Brain pericyte (primary cell): Measurements from ENCODE around the gene HDAC7.
"Not testable (repeated sequence)": the region's sequence is repeated elsewhere in the genome, so short reads cannot be mapped to it uniquely, and the experiment has no call there.

ENCODE experiments used
- DNase-seq: peaks from one replicate; pipeline ENCODE4 v3.0.0-alpha.2; 2012; ENCODE audit warnings: low read depth, low spot score

The HDAC7 gene

DNA sequence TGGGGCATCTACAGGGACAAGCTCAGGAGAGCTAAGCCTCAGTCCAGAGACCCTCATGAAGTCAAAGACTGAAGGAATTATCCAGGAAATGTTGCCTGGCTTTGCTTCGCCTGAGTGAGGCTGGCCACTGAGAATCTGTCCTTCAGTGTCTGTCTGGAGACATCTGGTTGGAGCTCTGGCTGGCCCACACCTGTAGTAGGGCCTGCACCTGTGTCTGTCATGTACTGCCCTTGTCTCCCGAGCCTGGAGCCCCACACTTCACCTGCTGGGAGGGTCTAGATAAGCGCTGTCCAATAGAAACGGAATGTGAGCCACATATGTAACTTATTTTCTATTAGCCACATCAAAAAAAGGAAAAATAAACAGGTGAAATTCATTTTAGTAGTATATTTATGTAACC, 9.9 kb upstream of the HDAC7 start:
- no peak for DNase-seq

DNA sequence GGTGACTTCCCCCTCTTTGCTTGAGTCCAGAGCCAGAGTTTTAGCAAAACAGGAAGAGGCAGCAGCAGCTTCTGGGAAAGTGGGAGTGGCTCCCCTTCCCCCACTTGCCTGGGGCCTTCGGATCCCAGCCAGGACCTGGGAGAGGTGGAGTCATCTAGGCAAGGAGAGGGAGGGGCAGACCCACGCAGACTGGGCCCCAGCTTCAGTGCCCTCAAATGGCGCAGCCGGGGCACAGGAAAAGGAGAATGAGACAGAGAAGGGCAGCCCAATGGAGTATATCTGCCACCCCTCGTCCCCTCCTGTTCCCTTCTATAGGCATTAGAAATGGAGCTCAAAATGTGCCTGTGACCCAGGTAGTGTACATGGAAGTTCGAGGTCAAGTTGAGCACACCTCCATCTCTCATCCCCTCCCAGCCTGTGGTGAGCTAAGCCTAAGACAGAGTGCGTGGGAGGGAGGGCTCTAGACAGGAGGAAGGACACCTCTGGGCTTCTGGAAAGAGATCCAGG, 9.3 kb upstream of the HDAC7 start:
- DNase-seq = no peak

DNA sequence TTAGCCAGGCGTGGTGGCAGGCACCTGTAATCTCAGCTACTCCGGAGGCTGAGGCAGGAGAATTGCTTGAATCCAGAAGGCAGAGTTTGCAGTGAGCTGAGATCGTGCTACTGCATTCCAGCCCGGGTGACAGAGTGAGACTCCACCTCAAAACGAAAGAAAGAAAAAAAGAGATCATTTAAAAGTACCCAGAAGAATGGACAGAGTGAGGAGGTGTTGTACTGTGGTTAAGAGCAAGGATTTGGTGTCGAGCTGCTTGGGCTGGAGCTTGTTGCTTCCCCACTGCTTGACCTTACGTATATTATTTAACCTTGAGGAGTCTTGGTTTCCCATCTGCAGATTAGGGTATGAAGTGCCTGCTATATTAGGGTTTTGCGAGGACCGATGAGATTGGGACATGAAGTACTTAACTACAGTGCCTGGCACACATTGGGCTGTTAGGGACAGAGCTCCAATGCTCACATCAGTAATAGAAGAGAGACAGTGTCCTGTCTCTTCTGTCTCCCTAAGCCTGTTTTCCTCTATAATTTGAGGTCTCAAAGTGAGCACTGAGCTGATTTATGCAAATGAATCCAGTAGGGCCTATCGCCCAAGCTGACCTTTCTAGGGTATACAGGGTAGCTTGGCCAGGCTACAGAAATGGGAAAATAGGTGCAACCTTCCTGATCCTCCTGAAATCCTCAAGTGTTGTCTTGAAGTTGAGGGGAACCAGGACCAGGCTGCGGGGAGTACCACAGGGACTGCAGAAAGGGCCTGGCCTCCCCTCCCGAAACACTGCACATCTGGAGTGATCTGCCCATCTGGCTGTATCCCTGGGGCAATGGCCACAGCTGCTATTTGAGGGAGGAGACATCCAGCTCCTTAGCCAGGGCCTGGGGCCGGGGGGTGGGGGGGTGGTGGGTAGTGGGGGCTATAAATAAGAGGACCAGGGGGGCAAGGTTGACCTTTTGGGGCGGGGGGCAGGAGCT, 8.6 kb upstream of the HDAC7 start:
- no peak for DNase-seq

DNA sequence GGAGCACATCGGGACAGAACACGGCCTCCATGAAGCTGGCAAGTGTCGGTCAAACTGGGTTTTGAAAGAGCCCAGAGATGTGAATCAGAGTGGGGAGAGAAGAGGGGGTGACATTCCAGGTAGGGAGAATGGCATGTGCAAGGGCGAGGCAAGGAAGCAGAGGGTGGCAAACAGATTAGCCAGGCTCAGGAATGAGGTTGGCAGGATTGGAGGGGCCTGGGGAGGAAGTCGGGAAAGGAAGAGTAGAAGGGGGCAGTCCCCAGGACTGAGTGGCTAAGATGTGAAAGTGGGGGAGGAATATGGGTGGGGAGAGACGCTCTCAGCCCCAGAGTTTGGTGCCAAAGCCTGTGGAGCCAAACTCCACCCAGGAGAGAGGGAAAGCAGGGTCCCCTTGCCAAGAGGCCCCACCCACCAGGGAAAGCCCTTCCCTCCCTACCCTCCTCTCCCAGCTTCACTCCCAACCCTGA, 5.5 kb upstream of the HDAC7 start:
- DNase-seq = no peak

DNA sequence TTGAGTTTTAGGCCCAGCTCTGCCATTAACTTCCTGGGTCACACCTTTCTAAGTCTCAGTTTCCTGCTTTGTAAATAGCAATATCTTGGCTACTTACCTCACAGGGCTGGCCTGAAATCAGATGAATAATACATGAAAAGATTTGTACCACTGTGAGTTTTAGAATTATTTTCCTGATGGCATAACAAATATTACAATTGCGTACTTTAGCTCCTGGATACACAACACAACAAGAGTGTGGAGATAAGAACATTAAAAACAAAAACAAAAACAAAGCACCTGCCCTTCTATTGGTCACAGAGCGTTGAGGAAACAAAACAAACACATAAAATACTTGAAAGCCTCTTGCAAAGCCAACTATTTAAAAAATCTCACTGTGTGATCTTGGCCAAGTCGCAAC, 4.9 kb upstream of the HDAC7 start:
- DNase-seq = no peak

DNA sequence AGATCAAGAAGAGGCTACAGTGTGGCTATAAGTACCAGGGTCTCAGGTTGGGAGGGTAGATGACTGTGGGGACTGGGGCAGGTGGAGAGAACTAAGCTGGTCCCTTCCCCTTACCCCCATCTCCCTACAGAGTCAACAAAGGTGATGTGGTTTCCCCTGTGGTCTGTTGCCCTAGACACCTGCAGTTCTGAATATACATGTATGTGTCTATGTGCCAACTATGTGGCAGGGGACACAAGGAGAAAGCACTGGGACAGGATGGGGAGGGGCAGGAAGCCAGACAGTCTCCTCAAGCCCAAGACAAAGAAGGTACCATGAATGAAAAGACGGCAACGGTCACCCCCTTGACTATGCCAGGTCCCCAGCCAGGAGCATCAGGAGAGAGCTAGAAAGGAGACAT, 4.5 kb upstream of the HDAC7 start:
- no peak for DNase-seq

DNA sequence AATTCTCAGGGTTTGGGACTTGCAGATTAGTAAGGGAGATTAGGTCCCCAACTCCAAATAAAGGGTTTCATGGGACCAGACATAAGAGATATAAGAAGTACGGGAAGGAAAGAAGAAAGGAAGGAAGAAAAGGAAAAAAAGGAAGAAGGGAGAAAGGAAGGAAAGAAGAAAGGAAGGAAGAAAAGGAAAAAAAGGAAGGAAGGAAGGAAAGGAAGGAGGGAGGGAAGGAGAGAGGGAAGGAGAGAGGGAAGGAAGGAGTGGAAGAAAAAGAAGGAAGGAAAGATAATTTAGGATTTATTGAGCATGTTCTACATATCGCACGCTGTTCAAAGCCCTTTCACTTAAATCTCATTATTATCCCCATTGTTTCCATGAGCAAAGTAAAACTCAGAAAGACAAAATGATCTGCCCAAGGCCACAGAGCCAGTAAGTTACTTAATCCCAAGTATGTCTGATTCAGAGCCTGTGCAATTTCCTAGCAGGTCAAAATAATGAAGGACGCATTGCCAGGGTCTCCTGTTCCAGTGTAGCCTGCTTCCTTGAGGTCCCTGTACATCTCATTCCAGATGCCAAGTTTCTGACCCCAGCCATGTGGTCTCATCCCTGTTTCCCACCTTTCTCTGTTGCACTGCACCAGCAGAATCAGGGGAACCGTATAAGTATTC, 3.9 kb upstream of the HDAC7 start:
- DNase-seq = no peak

DNA sequence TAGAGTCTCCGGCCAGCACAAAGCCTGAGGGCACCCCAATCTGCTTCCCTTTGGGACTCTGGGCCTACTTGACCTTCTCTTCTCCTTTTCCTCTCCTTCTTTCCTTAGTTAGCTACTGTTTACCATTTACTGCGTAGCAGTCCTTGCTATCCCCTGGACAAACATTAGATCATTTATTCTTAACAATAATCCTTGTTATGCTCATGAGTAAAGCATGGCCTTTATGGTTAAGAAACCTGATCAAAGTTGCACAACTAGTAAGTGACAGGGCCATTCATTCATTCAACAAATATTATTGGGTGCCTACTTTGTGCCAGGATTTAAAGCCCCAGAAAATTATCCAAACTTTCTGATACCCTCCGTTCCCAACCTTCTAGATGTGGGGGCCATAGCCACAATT, 3.2 kb upstream of the HDAC7 start:
- no peak for DNase-seq

DNA sequence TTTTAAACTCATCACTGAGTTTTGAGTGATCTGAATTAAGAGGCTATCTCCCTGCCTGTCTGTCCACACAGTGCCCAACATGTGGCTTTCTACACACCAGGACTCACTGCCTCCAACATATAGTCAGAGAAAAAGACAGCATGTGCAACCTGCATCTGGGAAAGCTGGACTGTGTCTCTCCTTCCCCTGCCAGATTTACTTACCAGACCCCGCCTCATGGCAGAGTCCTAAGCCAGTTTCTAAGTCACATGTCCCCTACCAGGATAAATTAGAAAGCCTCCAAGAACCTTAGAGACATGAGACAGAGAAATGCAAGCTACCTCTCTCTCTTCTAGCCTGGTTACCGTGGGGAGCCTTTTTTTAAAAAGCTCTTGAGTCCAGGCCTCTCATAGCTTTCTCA, 2.7 kb upstream of the HDAC7 start:
- no peak for DNase-seq

DNA sequence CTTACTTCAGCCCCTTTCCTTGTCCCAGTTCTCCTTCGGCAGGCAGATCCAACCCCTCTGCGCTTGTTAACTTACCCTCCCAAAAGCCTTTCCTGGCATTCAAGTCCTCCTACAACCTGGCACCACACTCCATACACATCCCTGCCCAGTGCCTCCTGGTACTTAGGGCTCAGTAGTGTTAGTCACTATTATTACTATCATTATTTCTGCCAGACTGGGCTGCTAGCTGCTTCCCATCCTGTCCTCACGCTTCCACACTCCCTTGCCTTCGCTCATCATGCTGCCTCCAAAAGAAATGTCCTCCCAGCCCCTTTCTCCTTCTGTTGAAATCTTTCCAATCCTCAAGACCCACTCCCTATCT, 1.6 kb upstream of the HDAC7 start:
- DNase-seq = no peak

DNA sequence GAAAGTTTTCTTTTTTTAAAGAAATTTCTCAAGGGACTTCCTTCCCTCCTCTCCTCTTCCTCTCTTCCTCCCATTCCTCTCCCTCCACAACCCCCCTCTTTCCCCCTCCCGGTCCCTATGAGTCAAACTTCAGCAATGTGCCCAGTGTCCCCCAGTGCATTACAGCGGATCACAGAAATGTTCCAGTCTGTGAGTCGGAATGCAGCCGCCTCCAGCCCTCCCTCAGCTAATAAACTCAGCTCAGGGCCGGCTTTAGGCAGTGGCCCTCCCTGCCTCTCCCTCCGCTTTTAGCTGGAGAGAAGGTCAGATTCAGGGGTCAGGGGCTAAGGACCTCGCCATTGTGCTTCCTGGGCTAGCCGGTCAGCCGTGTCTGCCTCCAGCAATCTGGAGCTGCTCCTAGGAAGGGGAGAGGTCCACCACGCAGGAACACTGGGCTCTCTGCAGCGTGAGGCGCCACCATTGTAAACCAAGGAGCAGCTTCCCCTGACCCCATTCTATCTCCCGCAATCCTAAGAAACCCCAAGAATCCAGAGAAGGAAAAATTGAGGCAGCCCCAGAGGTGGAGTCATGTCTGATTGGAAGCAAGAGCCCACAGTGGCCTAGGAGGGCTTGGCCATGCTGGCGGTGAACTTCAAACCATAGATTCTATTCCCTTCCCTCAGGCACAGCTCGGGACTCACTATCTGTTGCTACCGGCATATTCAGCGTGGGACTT, 1.1 kb upstream of the HDAC7 start:
- peak; percentile 64 for DNase-seq

DNA sequence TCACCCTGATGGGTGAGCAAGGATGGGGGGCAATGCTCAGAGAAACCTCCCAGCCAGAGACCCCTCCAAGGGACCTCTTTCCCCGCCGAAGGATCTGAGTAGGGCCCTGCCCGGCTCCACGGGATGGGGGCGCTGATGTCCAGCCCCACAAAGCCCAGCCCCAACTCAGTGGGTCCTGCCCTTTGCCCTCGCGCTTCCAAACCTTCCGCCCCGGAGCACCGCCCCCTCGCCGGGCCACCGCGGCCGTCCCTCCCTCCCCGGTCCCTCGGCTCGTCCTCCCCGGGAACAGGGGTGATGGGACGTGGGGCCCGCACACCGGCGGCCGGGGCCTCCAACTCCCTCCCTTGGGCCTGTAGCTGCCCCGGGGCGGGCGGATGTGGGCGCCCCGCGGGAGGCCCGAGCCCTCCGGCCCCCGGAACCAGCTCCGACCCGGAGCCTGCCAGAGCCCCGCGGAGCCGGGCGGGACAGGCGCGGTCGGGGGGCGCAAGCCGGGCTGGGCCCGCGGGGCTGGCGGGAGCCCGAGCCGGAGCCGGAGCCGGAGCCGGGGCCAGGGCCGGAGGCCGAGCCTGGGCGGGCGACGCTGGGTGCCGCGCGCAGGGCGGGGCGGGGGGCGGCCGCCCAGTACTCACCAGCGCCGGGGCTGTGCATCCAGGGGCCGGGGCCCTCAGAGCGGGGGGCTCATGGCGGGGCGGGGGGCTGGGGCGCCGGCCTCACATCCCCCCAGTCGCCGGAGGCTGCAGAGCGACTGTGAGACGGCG, 386 bp downstream of the HDAC7 start:
- DNase-seq = no peak

DNA sequence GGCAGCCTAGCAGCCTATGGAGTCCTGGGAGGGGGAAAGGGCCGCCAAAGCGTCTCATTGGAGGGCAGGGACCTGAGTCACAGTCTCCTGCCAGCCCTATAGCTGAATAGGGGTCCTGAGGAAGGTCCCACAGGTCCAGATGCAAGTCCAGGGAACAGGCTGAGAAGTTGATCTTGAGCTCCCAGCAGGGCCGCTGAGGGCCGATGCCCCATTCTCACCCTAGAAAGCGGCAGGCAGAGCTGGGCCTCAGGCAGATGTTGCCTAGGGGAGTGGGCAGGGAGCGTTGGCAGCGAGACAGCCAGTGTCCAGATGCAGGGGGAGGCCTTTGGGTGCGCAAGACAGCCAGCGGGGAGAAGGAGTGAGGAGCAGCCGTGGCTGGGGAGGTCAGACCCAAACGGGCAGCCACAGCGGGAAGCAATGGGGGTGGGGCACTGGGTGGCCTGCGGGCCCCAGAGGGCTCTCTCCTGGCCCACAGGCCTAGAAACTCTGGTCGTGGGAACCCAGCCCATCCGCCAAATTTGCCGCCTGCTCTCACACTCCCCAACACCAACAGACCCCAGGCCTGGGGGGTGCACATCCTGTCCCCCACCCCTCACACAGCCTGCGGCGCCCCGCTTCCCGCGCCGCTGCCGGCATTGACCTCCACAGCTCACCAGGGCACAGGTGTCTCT, 1.1 kb downstream of the HDAC7 start:
- no peak for DNase-seq

DNA sequence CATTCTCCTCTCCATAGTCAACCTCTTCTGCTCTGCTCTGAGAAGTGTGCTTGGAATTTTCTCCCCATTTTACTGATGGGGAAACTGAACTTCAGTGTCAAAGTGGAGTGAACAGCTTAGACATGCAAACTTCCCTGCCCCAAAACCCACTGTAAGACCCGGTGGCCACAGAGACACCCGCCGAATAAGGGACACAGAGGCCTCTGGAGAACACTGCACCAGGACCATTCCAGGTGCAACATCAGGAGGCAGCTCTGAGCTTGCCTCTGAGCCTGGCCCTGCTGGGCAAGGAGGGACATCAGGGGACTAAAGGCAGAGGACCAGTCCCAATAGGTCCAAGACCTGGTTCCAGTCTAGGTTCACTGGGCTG, 1.7 kb downstream of the HDAC7 start:
- DNase-seq = no peak

DNA sequence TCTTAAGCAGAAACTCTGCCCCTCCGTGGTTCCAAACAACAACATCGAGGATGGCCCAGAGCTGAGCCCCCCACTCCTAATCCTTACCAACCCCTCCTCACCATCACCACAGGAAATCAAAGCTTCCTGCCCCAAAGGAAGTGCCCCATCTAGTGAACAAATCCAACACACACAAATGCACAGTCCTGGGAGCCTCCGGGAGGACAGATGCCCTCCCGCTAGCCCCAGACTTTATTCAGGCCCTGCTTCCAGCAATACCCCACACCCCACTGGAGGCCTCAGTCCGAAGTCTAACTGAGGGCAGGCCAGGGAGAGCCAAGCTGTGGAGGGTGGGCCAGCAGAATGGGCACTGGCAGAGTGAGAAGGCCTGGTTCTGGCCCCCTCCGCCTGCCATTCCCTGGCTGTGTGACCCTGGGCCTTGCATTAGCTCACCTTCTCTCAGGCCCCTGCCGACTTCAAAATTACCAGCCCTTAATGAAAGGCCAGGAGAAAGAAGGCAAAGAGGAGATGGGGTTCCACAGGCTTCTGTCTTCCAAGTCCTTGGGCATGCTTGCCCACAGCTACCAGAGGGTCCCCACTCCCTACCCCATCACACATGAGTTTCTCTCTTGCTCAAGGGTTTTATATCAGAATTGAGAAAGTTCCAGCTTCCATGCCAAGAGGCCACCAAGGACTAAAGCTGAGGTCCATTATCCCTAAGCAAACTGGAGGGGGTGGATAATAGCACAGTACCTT, 2.3 kb downstream of the HDAC7 start:
- no peak for DNase-seq

DNA sequence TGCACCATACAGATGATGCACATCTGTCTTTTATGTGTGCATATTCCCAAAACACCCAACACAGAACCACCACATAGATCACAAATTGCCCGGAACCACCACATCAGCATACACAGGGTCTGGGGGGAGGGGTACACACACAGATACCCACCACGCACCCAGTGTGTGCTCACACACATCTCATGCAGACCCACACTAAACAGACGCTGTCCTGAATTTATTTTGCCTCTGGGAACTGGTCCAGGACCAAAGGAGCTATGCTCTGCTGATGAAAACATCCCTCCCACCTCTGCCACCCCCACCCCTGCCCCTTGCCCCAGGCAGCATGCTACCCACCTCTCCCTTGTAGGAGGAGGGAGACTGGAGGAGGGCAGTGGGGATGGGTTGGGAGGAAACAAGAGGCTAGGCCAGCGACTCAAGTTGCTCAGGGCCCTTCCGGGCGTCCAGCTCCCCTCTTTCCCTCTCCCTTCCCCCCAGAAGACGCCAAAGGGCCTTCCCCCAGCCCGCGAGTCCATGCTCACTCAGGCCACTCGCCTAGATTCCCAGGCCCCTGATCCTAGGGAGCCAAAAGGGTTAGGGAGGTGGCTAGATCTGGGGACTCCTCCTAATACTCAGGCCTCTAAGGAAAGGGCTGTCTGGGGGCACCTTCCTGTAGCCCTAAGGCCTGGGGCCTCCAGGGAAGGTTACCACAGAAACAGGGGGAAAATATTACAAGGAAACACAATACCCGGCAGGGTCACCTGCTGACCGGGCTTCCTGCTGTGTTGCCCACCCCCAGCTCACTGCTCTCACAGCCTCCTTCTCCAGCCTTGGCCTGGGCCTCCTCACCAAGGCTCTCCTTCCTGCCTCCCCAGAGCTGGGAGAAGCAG, 3.1 kb downstream of the HDAC7 start:
- no peak for DNase-seq

DNA sequence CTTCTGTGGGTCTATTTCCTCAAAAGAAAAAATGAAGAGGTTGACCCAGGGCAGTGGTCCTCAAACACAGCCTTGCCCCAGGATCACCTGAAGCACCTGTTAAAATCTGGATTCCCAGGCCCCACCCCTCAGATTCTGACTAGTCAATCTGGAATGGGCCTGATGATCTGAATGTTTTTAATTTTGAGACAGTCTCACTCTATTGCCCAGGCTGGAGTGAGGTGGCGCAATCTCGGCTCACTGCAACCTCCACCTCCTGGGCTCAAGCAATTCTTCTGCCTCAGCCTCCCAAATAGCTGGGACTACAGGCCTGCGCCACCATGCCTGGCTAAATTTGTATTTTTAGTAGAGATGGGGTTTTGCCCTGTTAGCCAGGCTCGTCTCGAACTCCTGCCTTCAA, 4.3 kb downstream of the HDAC7 start:
- DNase-seq = not testable (repeated sequence)

DNA sequence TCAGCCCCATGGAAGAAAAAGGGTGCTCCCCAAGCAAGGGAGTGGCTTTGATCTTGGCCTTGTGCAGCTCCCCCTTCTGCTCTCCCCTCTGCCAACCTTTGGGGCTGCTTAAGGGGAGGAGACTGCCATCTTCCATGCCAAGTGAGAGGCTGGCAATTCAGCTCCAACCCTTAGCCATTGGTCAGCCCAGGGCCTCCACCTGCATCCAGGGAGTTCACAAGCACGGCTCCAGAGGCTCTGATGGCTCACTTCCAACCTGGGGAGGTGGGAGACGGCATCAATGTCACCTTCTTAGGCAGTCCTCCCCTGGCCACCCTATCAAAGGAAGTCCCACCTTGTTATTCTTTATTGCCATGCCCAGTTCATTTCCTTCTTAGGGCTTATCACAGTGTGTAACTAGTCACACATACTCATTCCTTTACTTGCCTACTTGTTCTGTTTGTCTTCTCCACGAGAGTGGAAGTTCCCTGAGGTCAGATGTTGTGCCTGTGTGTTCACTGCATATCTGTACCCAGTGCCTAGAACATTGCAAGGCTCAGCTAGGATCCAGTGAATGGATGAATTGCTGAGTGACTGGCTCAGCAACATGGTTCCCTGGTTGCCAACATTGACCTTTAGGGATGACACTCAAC, 5.0 kb downstream of the HDAC7 start:
- no peak for DNase-seq
